ENCODE measurements around the gene AACS. TPM values are rescaled to one million over a fixed set of nuclear protein-coding genes. Genes with fewer than 3 reads are reported as not detected.

The AACS gene
- total and polyA plus RNA-seq, 2 of the 4 experiments (the other 2 are of a cell fraction), result 22.0 to 24.9 TPM

DNA sequence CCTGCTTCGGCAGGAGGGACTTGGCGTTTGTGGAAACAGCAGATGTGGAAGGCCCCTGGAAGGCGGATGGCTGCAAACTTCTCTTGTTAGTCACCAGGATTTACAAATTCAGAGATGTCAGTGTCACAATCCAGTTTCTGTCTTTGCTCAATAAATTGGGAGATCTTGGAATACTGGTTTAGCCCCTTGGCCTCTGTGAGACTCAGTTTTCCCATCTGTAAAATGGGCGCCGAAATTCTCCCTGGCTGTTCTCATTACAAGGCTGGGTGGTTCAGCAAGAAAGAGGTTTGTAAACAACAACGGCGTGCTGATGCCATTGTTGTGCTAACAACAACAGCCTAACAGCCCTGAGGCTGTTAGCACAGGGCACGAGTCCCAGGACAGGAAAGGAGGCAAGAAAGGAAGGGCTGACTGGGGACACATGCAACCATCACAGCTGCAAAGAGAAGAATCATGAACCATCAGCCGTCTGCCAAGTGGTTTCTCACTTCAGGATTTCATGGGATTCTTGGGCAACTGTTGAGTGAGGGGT lies 127.5 kb downstream of the AACS start:
- BruUV-seq (replicated peaks), result no TSS peak
- TF ChIP-seq SMC3 (IDR thresholded peaks at IDR 0.05; ENCODE audit: low read depth, low read length), result no peak
- TF ChIP-seq MXI1 (IDR thresholded peaks at IDR 0.05; ENCODE audit: borderline replicate concordance, low read depth, low read length), result no peak
- TF ChIP-seq RFX5 (IDR thresholded peaks at IDR 0.05; ENCODE audit: low read depth, low read length), result no peak
- no peak overlapping the region for H4K8ac ChIP-seq (ENCODE audit: low read depth in 2 of 2, low read length in 2 of 2)
- H2BK20ac ChIP-seq (ENCODE audit: low read depth, low read length), result no peak overlapping the region
- no peak overlapping the region for H3K14ac ChIP-seq (replicated peaks; ENCODE audit: low read depth, low read length)
- H3K4ac ChIP-seq (ENCODE audit: low read depth, low read length), result no peak overlapping the region
- POLR2A ChIA-PET (ENCODE audit: unreplicated experiment), result no interaction called here
- in situ Hi-C loops (cut with MboI; ENCODE audit: low sequenced_read_pairs) (loop anchor here (25.0 kb wide), 1 partner anchor 220 kb away; no protein-coding TSS in a partner anchor), intact Hi-C loops (cut with micrococcal nuclease) (no loop called here), dilution Hi-C loops (cut with HindIII; ENCODE audit: low sequenced_read_pairs, unreplicated experiment) (no loop called here)
- no peak overlapping the region for H2BK120ac ChIP-seq (ENCODE audit: low read depth, low read length)
- H4K5ac ChIP-seq (ENCODE audit: low read depth, low read length), result no peak overlapping the region
- H3K56ac ChIP-seq (ENCODE audit: extremely low read depth, insufficient read depth, low read length), result no peak overlapping the region
- H2AK5ac ChIP-seq (ENCODE audit: low read depth, low read length), result no peak overlapping the region
- no peak overlapping the region for H2AFZ ChIP-seq (replicated peaks; ENCODE audit: low read length, poor library complexity)
- no peak for ATAC-seq (ENCODE audit: low read depth)
- H2BK5ac ChIP-seq (ENCODE audit: low read depth, low read length, poor library complexity, severe bottlenecking), result no peak overlapping the region
- no peak overlapping the region for H2BK15ac ChIP-seq (ENCODE audit: low read depth, low read length)
- no peaks in the 10 kb centered on the region for H4K20me1 ChIP-seq (ENCODE audit: insufficient read depth, low read length)
- no peak overlapping the region for H3K4me2 ChIP-seq (ENCODE audit: low read depth, low read length)
- H3K9me3 ChIP-seq (ENCODE audit: control insufficient read depth, insufficient read depth, low read length), result no peaks in the 10 kb centered on the region
- no peak overlapping the region for H3K27ac ChIP-seq (ENCODE audit: insufficient read depth, low read length)
- CTCF ChIA-PET, result no interaction called here
- H3K27me3 ChIP-seq (ENCODE audit: control insufficient read depth, insufficient read depth, low read length), result peaks cover 25% of the 10 kb centered on the region
- H3K18ac ChIP-seq (ENCODE audit: low read depth, low read length), result no peak overlapping the region
- WGBS, 2 experiments (ENCODE audit: extremely low coverage in 2 of 2, insufficient read length in 1 of 2), result 83% methylated on average over 1 of the region's 9 CpGs; no CpG with 5 or more reads in 1 of the 2 experiments
- no peaks in the 10 kb centered on the region for H3K36me3 ChIP-seq (ENCODE audit: control insufficient read depth, insufficient read depth, low read length)
- H3K79me1 ChIP-seq (ENCODE audit: low read depth in 1 of 2, low read length in 2 of 2), result no peaks in the 10 kb centered on the region
- no peaks in the 10 kb centered on the region for H3K4me1 ChIP-seq (ENCODE audit: control insufficient read depth, insufficient read depth, low read length)
- no peak overlapping the region for H3K23ac ChIP-seq (ENCODE audit: low read depth, low read length)
- no peak for DNase-seq
- H3K9me1 ChIP-seq (ENCODE audit: insufficient read depth, low read length), result no peaks in the 10 kb centered on the region
- H2AK9ac ChIP-seq (replicated peaks; ENCODE audit: low read depth, low read length, poor library complexity), result no peak overlapping the region
- H3K4me3 ChIP-seq (ENCODE audit: insufficient read depth, low read depth, low read length), result no peak overlapping the region
- H3K9ac ChIP-seq (ENCODE audit: low read depth, low read length), result no peak overlapping the region
- no peak overlapping the region for H4K91ac ChIP-seq (ENCODE audit: insufficient read depth, low read depth, low read length)

Small RNAs within 50 kb of the gene (microRNA-seq; reads per million reads assigned to microRNA genes)
- gene AC122688.1 (ENCODE audit: insufficient read depth, insufficient read length), result not detected

Small RNAs within 50 kb of the gene (small RNA-seq; reads per million reads assigned to genes)
- gene AC122688.1, result 0 reads per million in 5 experiments

Other genes starting within 250 kb of the AACS start
- gene SCARB1, start 201.6 kb upstream of the AACS start, total RNA-seq (2012; rRNA removed), result 3.0 and 3.6 TPM in 2 replicates
- gene SCARB1, start 201.6 kb upstream of the AACS start, polyA plus RNA-seq (2012; rRNA removed), result 24.8 and 27.0 TPM in 2 replicates
- 2,742 and 4,320 TPM in 2 replicates for gene UBC, start 150.8 kb upstream of the AACS start, total RNA-seq (2012; rRNA removed)
- gene UBC, start 150.8 kb upstream of the AACS start, polyA plus RNA-seq (2012; rRNA removed), result 2,042 and 2,259 TPM in 2 replicates
- 9.1 and 10.8 TPM in 2 replicates for gene DHX37, start 76.3 kb upstream of the AACS start, total RNA-seq (2012; rRNA removed)
- gene DHX37, start 76.3 kb upstream of the AACS start, polyA plus RNA-seq (2012; rRNA removed), result 12.7 and 14.2 TPM in 2 replicates
- 2.5 and 4.2 TPM in 2 replicates for gene BRI3BP, start 71.8 kb upstream of the AACS start, total RNA-seq (2012; rRNA removed)
- 2.5 and 2.8 TPM in 2 replicates for gene BRI3BP, start 71.8 kb upstream of the AACS start, polyA plus RNA-seq (2012; rRNA removed)
- 0.56 and 0.72 TPM in 2 replicates for gene TMEM132B, start 121.0 kb downstream of the AACS start, total RNA-seq (2012; rRNA removed)
- gene TMEM132B, start 121.0 kb downstream of the AACS start, polyA plus RNA-seq (2012; rRNA removed), result 0.39 and 0.95 TPM in 2 replicates